Endothelial cell of umbilical vein (primary cell): ENCODE measurements around the gene IL18. TPM values are rescaled to one million over a fixed set of nuclear protein-coding genes. Genes with fewer than 3 reads are reported as not detected.

ENCODE experiments used
- BruUV-seq: library from RNA; stranded (reverse); fragments of 400-500 nt; replicated peaks from 2 replicates; lab custom pipeline; 2021; lab: Mats Ljungman, UMichigan
- CTCF ChIA-PET: fragments of 300-600, 350-600 bp; sonication (Branson Sonifier 250); formaldehyde crosslinking; loops from one replicate; lab custom pipeline; 2021; ENCODE audit warnings: antibody characterized with exemption, inconsistent platforms; lab: Charles Lee
- POLR2A ChIA-PET: fragments of 300-600, 350-600 bp; sonication (Branson Sonifier 250); formaldehyde crosslinking; loops from one replicate; lab custom pipeline; 2021; ENCODE audit warnings: antibody characterized with exemption, inconsistent platforms; lab: Charles Lee
- DNase-seq: peaks from one replicate; pipeline ENCODE4 v3.0.0-alpha.2; 2011; ENCODE audit warnings: low read depth, low spot score
- FAIRE-seq: peaks from 2 replicates; lab custom pipeline; 2011; peaks lifted over from hg19 to GRCh38; lab: Jason Lieb, UNC
- H2AFZ ChIP-seq: 2 replicates; pipeline ENCODE4 v1.6.0; 2012; ENCODE audit warnings: low read depth, low read length, control low read depth, inconsistent platforms
- H3K27ac ChIP-seq: 2 replicates; pipeline ENCODE4 v1.5.1; 2011; ENCODE audit warnings: low read depth, mild to moderate bottlenecking, control low read depth, low read length, moderate library complexity; ENCODE audit not compliant: insufficient read depth
- H3K27me3 ChIP-seq, 2 experiments: 2 replicates each; pipeline versions ENCODE4 v1.6.0 to v1.6.1; 2011; ENCODE audit warnings: low read length in 2 of 2, mixed read lengths in 1 of 2; ENCODE audit not compliant: control insufficient read depth in 2 of 2, insufficient read depth in 2 of 2
- H3K36me3 ChIP-seq, 2 experiments: 2 replicates in 1 of 2; 3 replicates in 1 of 2; pipeline ENCODE4 v1.5.1; 2011; ENCODE audit warnings: low read length in 2 of 2, mild to moderate bottlenecking in 1 of 2, moderate library complexity in 1 of 2; ENCODE audit not compliant: control insufficient read depth in 2 of 2, insufficient read depth in 2 of 2; ENCODE audit errors: extremely low read depth in 1 of 2
- H3K4me1 ChIP-seq: 3 replicates; pipeline ENCODE4 v1.5.1; 2011; ENCODE audit warnings: mild to moderate bottlenecking, low read length; ENCODE audit not compliant: control insufficient read depth, insufficient read depth; ENCODE audit errors: extremely low read depth
- H3K4me2 ChIP-seq: 2 replicates; pipeline ENCODE4 v1.6.1; 2011; ENCODE audit warnings: low read length, control low read depth, mixed read lengths; ENCODE audit not compliant: insufficient read depth
- H3K4me3 ChIP-seq, 3 experiments: fragments of 200-600 bp in 1 of 3; sonication (generic), shearing (Covaris generic) in 1 of 3; replicated peaks in 1 of 3; 2 replicates each; pipeline ENCODE4 v1.5.1; 2011 to 2016; ENCODE audit warnings: control low read depth in 3 of 3, low read length in 3 of 3, mild to moderate bottlenecking in 2 of 3, inconsistent platforms in 1 of 3, low read depth in 1 of 3, moderate library complexity in 1 of 3; ENCODE audit not compliant: insufficient read depth in 1 of 3
- H3K79me2 ChIP-seq: 2 replicates; pipeline ENCODE4 v1.6.0; 2012; ENCODE audit warnings: low read length, inconsistent platforms; ENCODE audit not compliant: control insufficient read depth, insufficient read depth
- H3K9ac ChIP-seq: replicated peaks from 2 replicates; pipeline ENCODE3; 2011; ENCODE audit warnings: low read length, control low read depth; ENCODE audit not compliant: insufficient read depth; ENCODE audit errors: extremely low read depth
- H3K9me1 ChIP-seq: replicated peaks from 3 replicates; pipeline ENCODE4 v1.6.0; 2011; ENCODE audit warnings: mild to moderate bottlenecking, low read length; ENCODE audit not compliant: control insufficient read depth, insufficient read depth; ENCODE audit errors: extremely low read depth
- H3K9me3 ChIP-seq: replicated peaks from 2 replicates; pipeline ENCODE4 v1.5.1; 2012; ENCODE audit warnings: low read length, inconsistent platforms; ENCODE audit not compliant: control insufficient read depth, insufficient read depth
- H4K20me1 ChIP-seq: replicated peaks from 2 replicates; pipeline ENCODE3; 2011; ENCODE audit warnings: mild to moderate bottlenecking, low read length; ENCODE audit not compliant: control insufficient read depth, insufficient read depth; ENCODE audit errors: extremely low read depth
- EZH2 ChIP-seq: IDR thresholded peaks from 2 replicates; pipeline ENCODE4 v1.6.1; 2012; ENCODE audit warnings: borderline replicate concordance, low read depth, mild to moderate bottlenecking, moderate library complexity, low read length, inconsistent platforms; ENCODE audit not compliant: severe bottlenecking
- FOS ChIP-seq: IDR thresholded peaks from 2 replicates; pipeline ENCODE4 v1.6.1; 2011; ENCODE audit warnings: mild to moderate bottlenecking, low read length, moderate library complexity, borderline replicate concordance; ENCODE audit not compliant: insufficient read depth
- GATA2 ChIP-seq: IDR thresholded peaks from 2 replicates; pipeline ENCODE4 v1.7.0; 2011; ENCODE audit warnings: low read depth, mild to moderate bottlenecking, moderate library complexity, mixed read lengths, low read length; ENCODE audit not compliant: insufficient read length, insufficient read depth
- JUN ChIP-seq: IDR thresholded peaks from 2 replicates; pipeline ENCODE4 v1.6.1; 2011; ENCODE audit warnings: borderline replicate concordance, low read depth; ENCODE audit not compliant: insufficient read length, insufficient read depth
- MYC ChIP-seq: IDR thresholded peaks from one replicate; pipeline ENCODE4 v1.6.1; 2011; ENCODE audit warnings: mild to moderate bottlenecking, low read depth, low read length
- POLR2A ChIP-seq: IDR thresholded peaks from 2 replicates; pipeline ENCODE4 v1.6.1; 2012; ENCODE audit warnings: low read depth, mild to moderate bottlenecking, control low read depth, low read length
- POLR2AphosphoS5 ChIP-seq: IDR thresholded peaks from 2 replicates; pipeline ENCODE4 v1.6.1; 2012; ENCODE audit warnings: low read depth, mild to moderate bottlenecking, control low read depth, low read length, moderate library complexity; ENCODE audit not compliant: insufficient read depth
- dilution Hi-C: fragments of 300-500 bp; cut with MboI; formaldehyde crosslinking; loops from one replicate; pipeline ENCODE4 v1.15.0; 2019; ENCODE audit warnings: low sequenced_read_pairs; ENCODE audit not compliant: extremely low pct_ligation_motif_present
- intact Hi-C: fragments of 100-400 bp; cut with micrococcal nuclease; formaldehyde crosslinking; loops from one replicate; pipeline ENCODE4 v1.10.0; 2022
- polyA plus RNA-seq, 4 experiments: library from polyadenylated mRNA; depleted of rRNA in 3 of 4; stranded (reverse) in 3 of 4; unstranded in 1 of 4; fragments of >200 nt; gene quantifications; 2 replicates each; pipeline versions ENCODE4 v1.2.1 to v1.2.3, GENCODE V29; 2011 to 2012; ENCODE audit warnings: missing spikeins in 1 of 4
- total RNA-seq: library from RNA; stranded (reverse); gene quantifications from 2 replicates; pipeline ENCODE4 v1.2.3, GENCODE V29; 2021
- TF ChIP-seq, protein P1 (sequence below), 2 donors: IDR thresholded peaks; 1 replicate in 1 of 2; 2 replicates in 1 of 2; pipeline ENCODE4 v1.5.1; 2011; ENCODE audit warnings: low read length in 2 of 2, mild to moderate bottlenecking in 2 of 2, moderate library complexity in 2 of 2, control low read depth in 1 of 2, inconsistent platforms in 1 of 2, low read depth in 1 of 2; ENCODE audit not compliant: insufficient read depth in 1 of 2; ENCODE audit errors: extremely low read depth in 1 of 2
- TF ChIP-seq, protein P2 (sequence below): IDR thresholded peaks from 2 replicates; pipeline ENCODE4 v1.6.1; 2011; ENCODE audit not compliant: insufficient read depth, insufficient read length

The IL18 gene
- total and polyA plus RNA-seq, 2 donors (not counting 3 experiments of a cell fraction or from before 2014, with no cell fraction given) = 0.73 to 1.5 TPM

DNA sequence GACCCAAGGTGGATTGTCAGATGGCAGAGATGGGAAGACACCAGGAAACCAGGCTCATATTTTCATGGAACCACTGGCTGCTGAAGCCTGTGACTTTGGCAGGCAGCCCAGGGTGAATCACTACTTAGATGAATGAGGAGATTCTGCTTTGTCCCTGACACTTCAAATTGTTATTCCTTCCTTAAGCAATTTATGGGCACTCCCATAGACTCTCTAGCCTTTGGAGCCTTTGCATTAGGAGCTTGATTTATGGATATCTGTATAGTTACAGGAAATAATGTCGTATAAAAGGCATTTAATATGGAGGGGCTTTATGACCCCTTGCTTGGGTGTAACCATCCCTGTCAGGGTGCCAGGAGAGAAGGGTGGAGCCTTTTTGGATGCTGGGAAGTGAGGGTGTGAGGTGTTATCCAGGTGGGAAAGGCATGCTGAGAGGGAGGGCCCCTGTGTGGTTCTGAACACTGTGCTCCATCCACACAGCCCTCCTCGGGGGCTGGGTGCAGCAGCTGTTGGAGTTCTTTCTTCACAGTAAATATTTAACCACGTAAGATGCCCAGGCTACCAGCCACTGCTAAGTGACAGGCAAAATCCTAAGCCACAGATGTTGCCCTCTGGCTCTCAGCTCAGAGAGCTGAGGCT, 35.3 kb downstream of the IL18 start:
- H3K4me2 ChIP-seq = no peak overlapping the region
- CTCF ChIA-PET = interaction anchor here (1.0 to 1.3 kb wide), 5 partner anchors 9 to 47 kb away, joined by 3 to 6 read pairs (median 5); partner anchors contain the start of gene BCO2
- peaks cover 10% of the 10 kb centered on the region for H3K4me1 ChIP-seq
- H3K9me3 ChIP-seq = no peaks in the 10 kb centered on the region
- POLR2A ChIA-PET = no interaction called here
- intact Hi-C loops = loop anchor here (1.0 kb wide), 1 partner anchor 8 kb away; no protein-coding TSS in a partner anchor
- TF ChIP-seq JUN (no peak), POLR2A (no peak), FOS (peak; percentile 44), EZH2 (no peak)
- TF ChIP-seq, protein P1, sequence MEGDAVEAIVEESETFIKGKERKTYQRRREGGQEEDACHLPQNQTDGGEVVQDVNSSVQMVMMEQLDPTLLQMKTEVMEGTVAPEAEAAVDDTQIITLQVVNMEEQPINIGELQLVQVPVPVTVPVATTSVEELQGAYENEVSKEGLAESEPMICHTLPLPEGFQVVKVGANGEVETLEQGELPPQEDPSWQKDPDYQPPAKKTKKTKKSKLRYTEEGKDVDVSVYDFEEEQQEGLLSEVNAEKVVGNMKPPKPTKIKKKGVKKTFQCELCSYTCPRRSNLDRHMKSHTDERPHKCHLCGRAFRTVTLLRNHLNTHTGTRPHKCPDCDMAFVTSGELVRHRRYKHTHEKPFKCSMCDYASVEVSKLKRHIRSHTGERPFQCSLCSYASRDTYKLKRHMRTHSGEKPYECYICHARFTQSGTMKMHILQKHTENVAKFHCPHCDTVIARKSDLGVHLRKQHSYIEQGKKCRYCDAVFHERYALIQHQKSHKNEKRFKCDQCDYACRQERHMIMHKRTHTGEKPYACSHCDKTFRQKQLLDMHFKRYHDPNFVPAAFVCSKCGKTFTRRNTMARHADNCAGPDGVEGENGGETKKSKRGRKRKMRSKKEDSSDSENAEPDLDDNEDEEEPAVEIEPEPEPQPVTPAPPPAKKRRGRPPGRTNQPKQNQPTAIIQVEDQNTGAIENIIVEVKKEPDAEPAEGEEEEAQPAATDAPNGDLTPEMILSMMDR (IDR thresholded peaks at IDR 0.05; ENCODE audit: extremely low read depth in 1 of 2, insufficient read depth in 1 of 2, low read depth in 1 of 2, low read length in 2 of 2) = no peak
- no peaks in the 10 kb centered on the region for H3K9me1 ChIP-seq
- H3K36me3 ChIP-seq = no peaks in the 10 kb centered on the region
- no peaks in the 10 kb centered on the region for H4K20me1 ChIP-seq
- no peak overlapping the region for H2AFZ ChIP-seq
- no peak overlapping the region for H3K9ac ChIP-seq
- dilution Hi-C loops = no loop called here
- FAIRE-seq (peak; percentile 71), DNase-seq (peak; percentile 53)
- no peaks in the 10 kb centered on the region for H3K79me2 ChIP-seq
- no peaks in the 10 kb centered on the region for H3K27me3 ChIP-seq
- no peak overlapping the region for H3K27ac ChIP-seq
- no peak overlapping the region for H3K4me3 ChIP-seq
- no TSS peak for BruUV-seq

DNA sequence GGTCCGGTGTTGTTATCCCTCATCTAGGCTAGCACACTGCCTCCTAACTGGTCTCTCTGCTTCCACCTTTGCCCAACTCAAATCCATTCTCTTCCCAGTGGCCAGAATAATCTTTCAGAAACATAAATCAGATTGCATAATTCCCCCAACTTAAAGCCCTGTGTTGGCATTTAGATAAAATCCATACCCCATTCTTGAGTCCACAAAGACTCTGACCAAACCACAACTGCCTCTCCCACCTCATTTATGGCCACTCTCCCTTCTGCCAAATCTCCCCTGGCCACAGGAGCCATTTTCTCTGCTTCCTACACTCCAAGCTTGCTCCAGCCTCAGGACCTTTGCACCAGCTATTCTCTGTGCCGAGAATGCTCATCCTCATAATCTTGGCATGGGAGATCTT, 36.8 kb downstream of the IL18 start:
- Histone ChIP-seq H3K27me3 (no peaks in the 10 kb centered on the region), H3K79me2 (no peaks in the 10 kb centered on the region), H3K27ac (no peak overlapping the region), H4K20me1 (no peaks in the 10 kb centered on the region), H3K9ac (no peak overlapping the region), H2AFZ (no peak overlapping the region), H3K9me1 (no peaks in the 10 kb centered on the region), H3K4me1 (peaks cover 10% of the 10 kb centered on the region), H3K4me2 (no peak overlapping the region), H3K9me3 (no peaks in the 10 kb centered on the region), H3K36me3 (no peaks in the 10 kb centered on the region), H3K4me3 (no peak overlapping the region)
- DNase-seq (no peak), FAIRE-seq (no peak)
- dilution Hi-C loops (no loop called here), intact Hi-C loops (no loop called here)
- no peak for TF ChIP-seq POLR2A
- TF ChIP-seq, protein P1 (IDR thresholded peaks at IDR 0.05; ENCODE audit: extremely low read depth in 1 of 2, insufficient read depth in 1 of 2, low read depth in 1 of 2, low read length in 2 of 2) = no peak
- TF ChIP-seq JUN = no peak
- TF ChIP-seq, protein P2, sequence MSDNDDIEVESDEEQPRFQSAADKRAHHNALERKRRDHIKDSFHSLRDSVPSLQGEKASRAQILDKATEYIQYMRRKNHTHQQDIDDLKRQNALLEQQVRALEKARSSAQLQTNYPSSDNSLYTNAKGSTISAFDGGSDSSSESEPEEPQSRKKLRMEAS = no peak
- TF ChIP-seq EZH2 = no peak
- TF ChIP-seq FOS = no peak
- TF ChIP-seq POLR2AphosphoS5 = no peak
- no peak for TF ChIP-seq GATA2
- no peak for TF ChIP-seq MYC
- CTCF ChIA-PET = interaction anchor here (1.3 kb wide), 1 partner anchor 13 kb away, joined by 5 read pairs; no protein-coding TSS in a partner anchor
- no TSS peak for BruUV-seq
- POLR2A ChIA-PET = no interaction called here
